SHP77 treated with DMSO at 0.1 percent for 48 hours (cell line): ENCODE measurements around the gene C1QA.
"Not testable (repeated sequence)": the region's sequence is repeated elsewhere in the genome, so short reads cannot be mapped to it uniquely, and the experiment has no call there.

Experiments used
- DNase-seq: peaks from one replicate; lab custom pipeline; 2025; lab: John Stamatoyannopoulos, UW

The C1QA gene

GRCh38 chr1:22673486-22674409 lies 37.3 kb downstream of the C1QA start:
- DNase-seq, result peak; percentile 11

- DNase-seq, result no peak
Measured at GRCh38 chr1:22674410-22674749, 38.0 kb downstream of the C1QA start.

DNA sequence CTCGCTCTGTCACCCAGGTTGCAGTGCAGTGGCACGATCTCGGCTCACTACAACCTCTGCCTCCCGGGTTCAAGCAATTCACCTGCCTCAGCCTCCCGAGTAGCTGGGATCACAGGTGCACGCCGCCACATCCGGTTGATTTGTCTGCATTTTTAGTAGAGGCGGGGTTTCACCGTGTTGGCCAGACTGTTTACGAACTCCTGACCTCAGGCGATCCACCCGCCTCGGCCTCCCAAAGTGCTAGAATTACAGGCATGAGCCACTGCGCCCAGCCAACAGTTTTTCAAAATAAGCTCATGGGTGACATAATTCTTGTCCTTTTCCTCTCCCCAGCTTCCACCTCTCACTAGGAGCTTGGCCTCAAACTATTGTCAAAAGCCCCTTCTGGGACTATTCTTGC lies 39.7 kb downstream of the C1QA start:
- not testable (repeated sequence) for DNase-seq

- DNase-seq, result no peak
Measured at GRCh38 chr1:22676916-22677583, 40.6 kb downstream of the C1QA start.

DNA sequence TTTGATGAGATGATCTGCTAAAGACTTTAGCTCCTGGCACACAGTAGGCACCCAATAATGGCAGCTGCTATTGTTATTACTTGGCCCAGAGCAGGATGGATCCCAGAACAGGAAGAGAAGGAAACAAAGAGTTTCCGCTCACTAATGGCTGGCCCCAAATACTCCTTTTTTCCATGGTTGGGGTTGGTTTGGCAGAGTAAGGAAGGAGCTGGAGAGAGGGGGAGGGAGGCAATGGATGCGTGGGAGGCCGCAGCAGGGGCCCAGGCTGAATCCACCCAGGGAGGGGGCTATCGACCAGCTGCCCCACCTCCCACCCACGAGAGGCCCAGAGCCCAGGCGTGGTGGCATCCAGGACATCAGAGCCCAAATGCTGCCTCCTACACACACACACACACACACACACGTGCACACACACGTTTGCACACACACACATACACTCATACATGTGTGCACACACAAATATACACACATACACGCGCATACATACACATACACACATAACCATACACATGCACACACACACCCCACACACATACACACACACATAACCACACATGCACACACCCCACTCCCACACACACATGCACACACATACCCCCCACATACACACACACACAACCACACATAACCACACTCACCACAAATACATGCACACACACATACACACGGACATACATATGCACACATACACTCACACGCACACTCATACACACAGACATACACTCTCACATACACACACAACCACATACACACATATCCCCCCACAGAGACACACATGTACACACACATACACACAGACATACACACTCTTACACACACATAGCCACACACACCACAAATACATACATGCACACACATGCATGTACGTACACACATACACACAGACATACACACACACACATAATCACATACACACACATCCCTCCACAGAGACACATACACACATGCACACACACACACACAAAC lies 41.8 kb downstream of the C1QA start:
- no peak for DNase-seq

GRCh38 chr1:22680726-22681125 lies 44.3 kb downstream of the C1QA start:
- DNase-seq, result no peak

DNA sequence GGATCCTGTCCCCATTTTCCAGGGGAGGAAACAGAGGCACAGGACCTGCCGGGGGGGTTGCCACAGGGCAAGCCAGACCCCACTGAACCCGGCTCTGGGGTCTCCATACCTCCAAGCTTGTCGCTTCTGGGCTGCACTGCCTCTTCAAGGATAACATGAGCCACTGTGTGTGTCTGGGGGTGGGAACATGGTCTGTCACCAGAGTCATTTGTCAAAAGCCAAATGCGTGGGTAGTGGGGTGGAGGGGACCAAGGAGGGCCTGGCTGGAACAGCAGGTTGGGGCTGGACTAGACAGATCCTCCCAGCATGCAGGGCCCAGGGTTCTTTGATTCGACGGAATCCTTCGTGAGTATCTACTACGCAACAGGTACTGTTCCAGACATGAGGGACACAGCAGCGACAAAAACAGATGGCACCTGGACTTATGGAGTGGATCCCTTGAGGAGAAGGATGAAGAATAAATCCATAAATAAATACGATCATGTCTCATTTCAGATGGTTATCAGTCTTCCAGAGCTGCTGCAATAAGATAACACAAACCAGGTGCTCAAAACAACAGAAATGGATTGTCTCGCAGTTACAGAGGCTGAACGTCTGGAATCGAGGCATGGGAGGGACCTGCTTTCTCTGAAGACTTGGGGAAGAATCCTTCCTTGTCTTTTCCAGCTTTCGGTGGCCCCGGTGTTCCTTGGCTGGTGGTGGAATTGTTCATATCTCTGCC lies 45.3 kb downstream of the C1QA start:
- DNase-seq, result no peak

DNA sequence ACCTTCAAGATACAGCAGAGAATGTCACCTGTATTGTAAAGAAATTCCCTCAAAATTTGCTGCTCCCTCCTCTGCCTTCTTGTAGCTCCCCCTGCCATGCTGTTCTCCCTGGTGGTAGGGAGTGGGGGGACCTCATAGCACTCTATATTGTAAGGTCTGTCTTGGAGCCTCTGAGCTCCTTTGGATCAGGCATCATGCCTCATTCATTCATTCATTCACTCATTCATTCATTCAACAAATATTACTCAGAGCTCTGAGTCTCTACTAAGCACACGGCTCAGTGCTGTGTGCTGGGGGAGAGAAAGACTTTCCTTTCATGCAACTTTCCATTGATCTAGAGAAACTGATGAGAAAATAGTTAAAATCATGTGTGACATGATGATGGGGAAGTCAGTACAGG lies 47.1 kb downstream of the C1QA start:
- no peak for DNase-seq

GRCh38 chr1:22685591-22686059 lies 49.2 kb downstream of the C1QA start:
- DNase-seq, result no peak

DNA sequence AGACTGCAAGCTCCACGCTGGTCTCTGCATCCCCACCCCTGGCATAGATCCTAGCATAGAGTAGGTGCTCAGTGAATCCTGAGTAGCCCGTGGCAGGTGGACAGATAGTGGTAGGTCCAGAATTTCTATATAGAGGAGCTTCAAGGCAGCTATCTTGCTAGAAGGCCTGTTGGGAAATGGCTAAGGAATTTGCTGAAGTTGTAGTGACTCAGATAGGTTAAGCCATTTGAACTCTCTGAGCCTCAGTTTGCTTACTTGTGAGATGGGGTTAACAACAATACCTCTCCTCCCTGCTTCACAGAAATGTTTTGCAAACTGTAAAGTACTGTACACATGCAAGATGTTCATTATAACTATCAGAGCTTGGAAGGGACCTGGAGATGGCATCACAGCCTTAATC lies 50.8 kb downstream of the C1QA start:
- no peak for DNase-seq

GRCh38 chr1:22688466-22688865 lies 52.0 kb downstream of the C1QA start:
- DNase-seq, result peak; percentile 4
